ENCODE results near the gene BCL7C.
"Not testable (repeated sequence)": the region's sequence is repeated elsewhere in the genome, so short reads cannot be mapped to it uniquely, and the experiment has no call there.

The BCL7C gene

DNA sequence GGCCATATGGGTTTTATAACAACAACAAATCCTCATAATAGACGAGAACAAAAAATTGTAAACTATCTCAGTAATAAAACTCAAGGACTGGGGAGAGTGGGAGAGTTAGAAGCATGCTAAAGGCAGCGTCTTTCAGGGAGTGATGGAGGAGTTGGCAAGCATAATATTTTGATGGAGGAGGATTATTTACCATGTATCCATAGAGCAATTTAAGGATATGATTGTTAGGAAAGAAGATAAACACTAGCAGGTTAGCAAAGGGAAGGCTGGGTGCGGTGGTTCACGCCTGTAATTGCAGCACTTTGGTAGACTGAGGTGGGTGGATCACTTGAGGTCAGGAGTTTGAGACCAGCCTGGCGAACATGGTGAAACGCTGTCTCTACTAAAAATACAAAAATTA is 27.8 kb downstream of the BCL7C start:
- DNase-seq (ENCODE audit: low read depth in 1 of 2, low spot score in 1 of 2) = no peak

DNA sequence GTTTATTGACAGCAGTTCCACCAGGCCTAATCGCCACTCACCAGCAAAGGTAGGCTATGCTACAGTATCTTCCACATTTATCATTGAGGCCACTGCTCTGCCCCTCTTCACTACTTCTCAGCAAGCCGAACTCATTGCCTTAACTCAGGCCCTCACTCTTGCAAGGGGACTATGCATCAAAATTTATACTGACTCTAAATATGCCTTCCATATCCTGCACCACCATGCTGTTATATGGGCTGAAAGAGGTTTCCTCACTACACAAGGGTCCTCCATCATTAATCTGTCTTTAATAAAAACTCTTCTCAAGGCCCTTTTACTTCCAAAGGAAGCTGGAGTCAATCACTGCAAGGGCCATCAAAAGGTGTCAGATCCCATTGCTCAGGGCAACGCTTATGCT is 30.7 kb downstream of the BCL7C start:
- DNase-seq (ENCODE audit: low read depth in 1 of 2, low spot score in 1 of 2) = not testable (repeated sequence)

DNA sequence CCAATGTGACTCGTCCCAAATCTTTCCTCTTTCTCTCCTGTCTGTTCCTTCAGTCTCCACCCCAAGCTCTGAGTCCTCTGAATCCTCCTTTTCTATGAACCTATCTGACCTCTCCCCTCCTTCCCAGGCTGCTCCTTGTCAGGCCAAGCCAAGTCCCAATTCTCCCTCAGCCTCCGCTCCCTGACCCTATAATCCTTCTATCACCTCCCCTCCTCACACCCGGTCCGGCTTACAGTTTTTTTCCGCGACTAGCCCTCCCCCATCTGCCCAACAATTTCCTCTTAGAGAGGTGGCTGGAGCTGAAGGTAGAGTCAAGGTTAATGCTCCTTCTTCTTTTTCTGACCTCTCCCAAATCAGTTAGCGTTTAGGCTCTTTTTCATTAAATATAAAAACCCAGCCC is 33.1 kb downstream of the BCL7C start:
- not testable (repeated sequence) for DNase-seq (ENCODE audit: low read depth in 1 of 2, low spot score in 1 of 2)

DNA sequence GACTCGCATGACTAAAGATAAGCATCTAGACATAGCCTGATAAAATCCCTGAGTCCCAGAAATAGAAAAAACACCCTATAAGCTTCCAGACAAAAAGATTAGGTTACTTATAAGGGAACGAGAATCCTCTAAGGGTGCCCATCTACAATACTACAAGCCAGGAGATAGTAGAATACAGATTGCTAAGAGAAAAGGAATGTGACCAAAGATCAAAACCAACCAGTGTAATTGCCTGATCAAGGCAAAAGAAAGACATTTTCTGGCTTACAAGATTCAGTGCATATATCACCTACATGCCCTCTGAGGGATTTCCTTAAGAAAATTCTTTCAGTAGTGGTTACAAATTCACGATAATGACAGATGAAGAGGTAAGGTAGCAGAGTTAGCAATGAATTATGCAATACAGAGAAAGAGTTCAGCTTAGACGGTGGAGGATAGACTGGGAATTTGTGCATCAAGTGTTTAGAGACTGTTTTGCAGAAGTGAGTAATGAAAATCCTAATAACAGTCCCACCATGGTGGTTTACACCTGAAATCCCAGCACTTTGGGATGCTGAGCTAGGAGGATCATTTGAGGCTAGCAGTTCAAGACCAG is 35.0 kb downstream of the BCL7C start:
- no peak for DNase-seq (ENCODE audit: low read depth in 1 of 2, low spot score in 1 of 2)

DNA sequence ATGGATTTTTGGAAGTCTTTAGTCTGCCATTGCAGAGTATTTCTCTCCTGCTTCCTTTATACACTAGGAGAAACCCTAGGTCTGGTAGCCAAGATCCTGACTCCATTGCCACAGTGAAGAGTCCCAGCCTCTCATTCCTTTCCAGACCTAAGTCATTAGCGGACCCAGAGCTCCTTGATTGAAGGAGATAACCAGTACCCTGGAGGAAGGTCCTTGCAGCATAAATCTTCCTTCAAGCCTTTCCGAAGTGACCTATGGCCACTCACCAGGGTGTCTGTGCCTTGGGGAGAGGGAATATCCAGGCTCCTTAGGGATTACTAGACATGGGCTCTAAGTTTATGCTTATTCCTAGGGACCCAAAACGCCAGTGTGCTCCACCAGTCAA is 35.8 kb downstream of the BCL7C start:
- DNase-seq (ENCODE audit: low read depth in 1 of 2, low spot score in 1 of 2) = no peak

DNA sequence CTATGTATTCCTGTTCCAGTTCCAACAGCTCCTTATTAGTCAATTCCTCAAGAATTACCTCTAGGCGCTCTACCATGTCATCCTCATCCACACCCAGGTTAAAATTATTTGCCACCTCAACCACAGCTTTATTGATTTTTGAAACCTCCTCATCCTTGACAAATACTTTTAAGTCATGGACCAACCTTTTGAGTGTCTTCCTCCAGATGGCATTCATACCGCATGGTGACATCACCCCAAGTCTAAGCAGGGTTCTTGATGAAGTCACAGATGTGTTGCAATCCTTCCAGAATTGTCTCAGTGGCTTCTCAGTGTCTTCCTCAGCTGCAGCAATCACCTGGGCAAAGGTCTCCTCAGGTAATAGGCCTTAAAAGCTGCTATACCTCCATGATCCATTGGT is 40.1 kb downstream of the BCL7C start:
- DNase-seq (ENCODE audit: low read depth in 1 of 2, low spot score in 1 of 2) = no peak

DNA sequence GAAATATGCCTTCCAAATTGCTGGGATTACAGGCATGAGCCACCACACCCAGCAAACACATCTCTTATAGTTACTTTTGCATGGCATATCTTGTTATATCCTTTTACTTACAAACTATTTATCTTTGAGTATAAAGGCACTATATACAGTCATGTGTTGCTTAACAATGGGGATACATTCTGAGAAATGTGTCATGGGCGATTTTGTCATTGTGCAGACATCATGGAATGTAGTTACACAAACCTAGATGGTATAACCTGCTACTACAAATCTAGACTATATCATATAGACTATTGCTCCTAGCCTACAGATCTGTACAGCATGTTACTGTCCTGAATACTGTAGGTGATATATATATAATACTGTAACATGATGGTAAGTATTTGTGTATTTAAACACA is 43.6 kb downstream of the BCL7C start:
- no peak for DNase-seq (ENCODE audit: low read depth in 1 of 2, low spot score in 1 of 2)

DNA sequence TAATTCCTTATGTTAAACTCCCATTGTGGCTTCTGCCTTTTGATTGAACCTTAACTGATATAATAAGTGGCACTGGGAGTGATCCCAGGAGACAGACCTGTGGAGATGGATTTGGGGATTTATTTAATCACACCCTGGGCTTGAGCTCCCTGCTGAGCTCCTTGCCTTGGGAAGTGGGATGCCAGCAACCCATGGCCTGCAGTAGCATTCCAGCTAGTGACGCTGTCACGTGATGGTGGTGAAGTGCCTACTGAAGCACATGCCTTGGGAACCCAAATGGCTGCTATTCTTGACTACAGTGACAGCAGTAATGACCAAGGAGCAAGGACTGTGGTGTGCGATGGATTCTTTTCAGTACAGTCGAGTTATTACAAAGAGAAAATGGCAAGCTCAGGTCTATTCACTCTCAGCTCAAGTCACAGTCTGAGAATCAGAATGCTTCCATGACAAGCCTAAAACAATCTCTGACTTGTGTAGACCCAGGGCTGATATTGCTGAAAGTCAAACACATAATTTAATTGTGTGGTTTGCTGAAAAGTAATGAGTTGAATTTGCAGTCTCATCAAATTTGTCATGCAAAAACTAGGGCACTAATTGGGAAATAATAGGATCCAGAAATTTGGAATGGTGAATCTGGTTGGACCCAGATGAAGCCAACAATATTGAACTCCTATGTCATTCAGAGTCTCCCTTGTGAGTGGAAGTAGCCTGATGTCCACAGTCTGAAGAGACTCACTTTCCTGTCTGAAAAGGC is 47.1 kb downstream of the BCL7C start:
- DNase-seq (ENCODE audit: low read depth in 1 of 2, low spot score in 1 of 2) = no peak

DNA sequence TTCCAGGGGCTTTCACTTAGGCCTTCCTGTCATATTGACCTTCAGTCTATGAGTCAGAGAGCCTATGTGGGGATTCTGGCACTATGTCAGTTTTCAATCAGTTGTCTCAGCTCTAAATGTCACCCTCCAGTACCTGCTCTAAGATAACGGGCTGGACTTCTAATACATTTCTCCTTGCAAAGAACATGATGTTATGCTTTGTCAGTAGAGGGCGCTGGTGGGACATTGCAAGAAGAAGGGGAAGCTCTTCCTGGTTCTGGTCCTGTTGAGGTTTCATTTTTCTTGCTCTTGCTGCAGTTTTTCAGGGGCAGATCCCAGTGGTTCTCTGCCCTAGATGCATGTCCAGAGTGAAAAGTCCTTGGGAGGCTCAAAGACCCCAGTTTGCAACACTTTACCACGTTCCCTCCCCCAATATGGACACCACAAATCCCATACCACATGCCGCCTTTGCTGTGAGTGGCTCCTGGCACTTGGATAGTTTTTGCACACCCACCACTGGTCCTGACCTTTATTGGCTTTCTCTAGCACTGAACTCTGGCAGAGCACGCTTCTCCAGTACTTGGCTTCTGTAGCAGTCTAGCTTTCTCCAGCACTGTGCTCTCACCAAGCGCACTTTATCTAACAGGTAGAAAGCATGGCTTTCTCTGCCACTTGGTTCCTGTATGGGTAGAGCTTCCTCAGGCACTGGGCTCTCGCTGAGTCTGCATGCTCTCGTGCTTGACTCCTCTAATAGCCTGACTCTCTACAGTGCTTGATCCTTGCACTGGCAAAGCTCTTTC is 49.0 kb downstream of the BCL7C start:
- DNase-seq (ENCODE audit: low read depth in 1 of 2, low spot score in 1 of 2) = peak; percentile 29 to 85

DNA sequence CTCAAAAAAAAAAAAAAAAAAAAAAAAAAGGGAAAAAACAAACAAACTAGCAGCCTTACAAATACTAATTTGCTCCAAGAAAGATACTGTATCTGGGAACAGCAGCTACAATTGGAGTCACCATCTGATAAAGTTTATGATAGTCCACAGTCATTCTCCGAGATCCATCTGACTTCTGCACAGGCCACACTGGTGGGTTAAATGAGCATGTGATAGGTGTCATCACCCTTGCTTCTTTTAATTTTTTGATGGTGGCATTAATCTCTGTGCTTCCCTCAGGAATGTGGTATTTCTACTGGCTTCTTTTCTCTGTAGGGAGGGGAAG is 49.6 kb downstream of the BCL7C start:
- no peak for DNase-seq (ENCODE audit: low read depth in 1 of 2, low spot score in 1 of 2)

DNA sequence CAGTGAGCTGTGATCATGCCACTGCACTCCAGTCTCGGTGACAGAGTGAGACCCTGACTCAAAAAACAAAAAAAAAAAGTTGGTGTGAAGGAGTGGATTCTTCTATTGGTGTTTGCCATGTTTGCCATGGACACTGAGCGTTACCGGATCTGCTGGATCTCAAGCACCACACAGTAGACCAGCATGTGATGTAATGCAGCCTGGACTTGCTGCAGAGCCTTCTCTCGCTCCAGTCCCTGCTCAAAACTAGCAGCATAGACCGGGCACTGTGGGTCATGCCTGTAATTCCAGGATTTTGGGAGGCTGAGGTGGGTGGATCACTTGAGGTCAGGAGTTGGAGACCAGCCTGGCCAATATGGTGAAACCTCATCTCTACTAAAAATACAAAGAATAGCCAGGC is 50.4 kb downstream of the BCL7C start:
- DNase-seq (ENCODE audit: low read depth in 1 of 2, low spot score in 1 of 2) = no peak

DNA sequence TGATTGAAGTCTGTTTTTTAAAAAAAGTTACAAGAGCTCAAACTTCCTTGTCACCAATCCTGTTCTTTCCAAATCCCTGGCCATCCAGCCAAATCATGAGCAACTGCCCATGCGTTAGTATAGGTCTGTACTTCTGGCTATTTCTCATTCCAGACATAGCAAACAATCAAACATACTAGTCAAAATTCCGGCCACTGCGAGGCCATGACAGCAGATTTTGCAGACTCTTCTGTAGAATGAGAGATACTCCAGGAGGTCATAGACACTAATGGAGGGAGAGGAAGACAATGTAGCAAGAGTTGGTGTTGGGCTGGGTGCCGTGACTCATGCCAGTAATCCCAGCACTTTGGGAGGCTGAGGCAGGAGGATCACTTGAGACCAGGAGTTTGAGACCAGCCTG is 50.9 kb downstream of the BCL7C start:
- DNase-seq (ENCODE audit: low read depth in 1 of 2, low spot score in 1 of 2) = no peak

DNA sequence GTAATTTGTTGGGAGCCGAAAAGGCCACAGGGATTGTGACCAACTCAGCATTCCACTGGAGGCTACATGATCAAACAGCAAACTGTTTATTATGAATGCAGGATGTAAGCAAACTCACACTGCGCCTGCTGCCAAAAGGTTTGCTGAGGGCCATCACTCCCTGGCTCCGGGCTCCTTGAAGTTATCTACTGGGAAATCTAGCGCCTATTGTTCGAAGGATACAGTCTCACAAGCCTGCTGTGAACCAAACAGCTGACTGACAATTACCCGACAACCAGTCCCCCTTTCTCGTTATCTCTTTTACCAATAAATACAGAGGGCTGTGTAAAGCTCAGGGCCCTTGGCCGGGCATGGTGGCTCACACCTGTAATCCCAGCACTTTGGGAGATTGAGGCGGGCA is 52.5 kb downstream of the BCL7C start:
- no peak for DNase-seq (ENCODE audit: low read depth in 1 of 2, low spot score in 1 of 2)

DNA sequence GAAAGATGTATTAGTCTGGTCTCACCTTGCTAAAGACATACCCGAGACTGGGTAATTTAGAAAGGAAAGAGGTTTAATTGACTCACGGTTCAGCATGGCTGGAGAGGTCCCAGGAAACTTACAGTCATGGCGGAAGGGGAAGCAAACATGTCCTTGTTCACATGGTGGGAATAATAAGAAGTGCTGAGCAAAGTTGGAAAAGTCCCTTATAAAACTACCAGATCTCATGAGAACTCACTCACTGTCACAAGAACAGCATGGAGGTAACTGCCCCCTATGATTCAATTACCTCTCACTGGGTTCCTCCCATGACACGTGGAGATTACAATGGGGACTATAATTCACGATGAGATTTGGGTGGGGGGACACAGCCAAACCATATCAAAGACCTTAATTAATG is 53.3 kb downstream of the BCL7C start:
- DNase-seq (ENCODE audit: low read depth in 1 of 2, low spot score in 1 of 2) = no peak

DNA sequence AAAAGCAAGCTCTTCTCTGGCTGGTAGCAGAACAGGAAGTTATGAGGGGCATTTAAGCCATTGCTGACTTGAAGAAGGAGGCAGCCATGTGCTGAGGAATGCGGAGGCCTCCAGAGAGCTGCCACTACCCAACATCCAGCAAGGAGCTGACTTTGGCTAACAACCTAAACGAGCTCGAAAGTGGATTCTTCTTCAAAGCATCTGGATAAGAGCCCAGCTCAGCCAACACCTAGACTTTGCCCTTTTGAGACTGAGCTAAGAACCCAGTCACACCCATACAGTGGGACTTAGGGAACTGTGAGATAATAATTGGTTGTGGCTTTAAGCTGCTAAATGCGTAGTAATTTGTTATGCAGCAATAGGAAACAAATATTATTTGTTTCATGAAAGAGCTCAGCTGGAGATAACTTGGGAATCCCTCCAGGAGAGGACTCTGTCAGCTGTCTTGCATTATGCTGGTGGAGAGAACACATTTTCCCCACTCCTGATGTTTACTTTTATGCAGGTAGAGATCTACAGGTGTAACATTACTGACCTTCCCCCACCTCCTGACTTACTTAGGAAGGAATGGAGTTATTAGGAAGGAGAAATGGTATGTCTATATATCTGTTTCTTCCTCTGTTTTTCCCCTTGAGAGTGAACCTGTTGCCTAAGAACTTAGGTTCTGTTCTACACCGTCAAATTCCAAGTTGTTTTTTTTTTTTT is 54.2 kb downstream of the BCL7C start:
- no peak for DNase-seq (ENCODE audit: low read depth in 1 of 2, low spot score in 1 of 2)

DNA sequence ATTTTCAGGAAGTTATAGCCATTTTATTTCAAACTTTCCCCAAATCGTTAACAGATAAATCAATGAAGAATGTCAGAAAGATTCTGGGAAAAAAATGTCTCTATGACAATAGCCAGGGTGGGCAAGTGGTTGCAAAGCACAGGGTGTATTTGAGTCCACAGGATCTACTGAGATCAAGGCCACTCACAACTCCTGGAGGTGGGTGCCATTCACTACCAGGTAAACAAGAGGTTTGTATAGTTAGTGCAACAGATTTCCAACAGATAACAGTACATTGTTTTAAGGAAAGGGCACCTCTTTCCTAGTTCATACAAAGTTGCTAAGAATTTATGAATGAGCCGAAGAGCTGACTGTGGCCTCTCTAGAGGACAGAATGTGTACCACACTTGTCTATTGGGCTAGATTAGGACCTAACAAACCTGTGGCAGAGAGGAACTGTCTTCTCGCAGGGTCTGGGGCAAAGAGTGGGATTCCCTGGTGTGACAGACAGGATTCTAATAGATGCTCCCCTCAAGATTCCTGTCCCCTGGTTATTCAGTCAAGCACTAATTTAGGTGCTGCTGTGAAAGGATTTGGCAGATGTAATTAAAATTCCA is 54.9 kb downstream of the BCL7C start:
- no peak for DNase-seq (ENCODE audit: low read depth in 1 of 2, low spot score in 1 of 2)

DNA sequence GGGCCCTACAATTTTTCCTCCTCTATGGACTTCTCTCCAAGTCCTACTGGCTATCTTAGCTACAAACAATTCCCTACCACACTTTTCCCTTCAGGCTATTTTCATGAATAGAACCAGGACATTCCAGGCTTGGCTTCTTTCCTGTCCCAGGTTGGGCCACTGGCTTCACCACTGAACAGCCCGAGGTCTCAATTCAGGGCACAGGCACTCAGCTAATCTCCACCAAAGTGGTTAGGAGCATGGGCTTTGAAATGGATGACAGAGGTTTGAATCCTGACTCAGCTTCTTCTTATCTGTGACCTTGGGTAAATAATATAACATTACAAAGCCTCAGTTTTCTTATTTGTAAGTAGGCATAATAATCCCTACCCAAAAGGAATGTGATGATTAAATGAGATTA is 56.0 kb downstream of the BCL7C start:
- DNase-seq (ENCODE audit: low read depth in 1 of 2, low spot score in 1 of 2) = no peak

Measured in activated CD4-positive, alpha-beta T cell treated with anti-CD3 and anti-CD28 coated beads, Interleukin-2, amount 50 U/mL, for 24 hours (primary cell).